Stomach (tissue), 9 donors: ENCODE measurements around the gene PLCH2. TPM values are rescaled to one million over a fixed set of nuclear protein-coding genes. Genes with fewer than 3 reads are reported as not detected.

Experiments
- DNase-seq, 2 donors: peaks; one replicate each; pipeline versions ENCODE4 v3.0.0 to v3.0.0-alpha.2; 2013 to 2019
- H3K27ac ChIP-seq, 5 donors: fragments of 200-600 bp in 4 of 5; sonication (generic) in 4 of 5; one replicate each; pipeline ENCODE4 v1.5.1; 2013 to 2019; ENCODE audit warnings: mild to moderate bottlenecking in 1 of 5, moderate library complexity in 1 of 5
- H3K27me3 ChIP-seq, 3 donors: fragments of 200-600 bp; sonication (generic); one replicate each; pipeline ENCODE4 v1.5.1; 2017 to 2019; ENCODE audit warnings: mixed run types in 1 of 3
- H3K36me3 ChIP-seq, 4 donors: fragments of 200-600 bp; sonication (generic); 1 replicate in 3 of 4; 2 replicates in 1 of 4; pipeline ENCODE4 v1.5.1; 2016 to 2019
- H3K4me1 ChIP-seq, 4 donors: fragments of 200-600 bp; sonication (generic); one replicate each; pipeline ENCODE4 v1.5.1; 2016 to 2019
- H3K4me3 ChIP-seq, 4 donors: fragments of 200-600 bp; sonication (generic) in 3 of 4; one replicate each; pipeline ENCODE4 v1.5.1; 2016 to 2019; ENCODE audit warnings: mild to moderate bottlenecking in 1 of 4
- H3K9me3 ChIP-seq, 4 donors: fragments of 200-600 bp; sonication (generic); one replicate each; pipeline ENCODE4 v1.5.1; 2016 to 2019
- EP300 ChIP-seq: sonication (generic); formaldehyde crosslinking; IDR thresholded peaks from one replicate; pipeline ENCODE4 v1.6.1; 2017; ENCODE audit warnings: antibody characterized with exemption
- POLR2A ChIP-seq, 4 donors: fragments of 450-650 bp; IDR thresholded peaks; one replicate each; pipeline ENCODE4 v1.6.1; 2016; ENCODE audit warnings: antibody characterized with exemption in 4 of 4, control low read depth in 2 of 4, mild to moderate bottlenecking in 1 of 4, moderate library complexity in 1 of 4
- POLR2AphosphoS5 ChIP-seq, 3 donors: sonication (generic); formaldehyde crosslinking; IDR thresholded peaks; one replicate each; pipeline ENCODE4 v1.6.1; 2016; ENCODE audit warnings: antibody characterized with exemption in 3 of 3
- WGBS, 5 donors: extraction: QIAGEN DNeasy Blood & Tissue Kit in 3 of 5; methylation state at CpG; one replicate each; pipeline versions ENCODE4 v1.1.5 to v1.1.7; 2013 to 2018; 5-methylcytosine and 5-hydroxymethylcytosine counted together
- intact Hi-C: fragments of 100-400 bp; cut with DNase I; formaldehyde crosslinking; loops from one replicate; pipeline ENCODE4 v1.15.1; 2023; ENCODE audit warnings: low total_unique reads
- polyA plus RNA-seq, 3 donors: library from polyadenylated mRNA; stranded (reverse); fragments of 200-250 nt; gene quantifications; one replicate each; pipeline ENCODE4 v1.2.3, GENCODE V29; 2013
- total RNA-seq, 5 donors: library from RNA; depleted of rRNA; stranded (reverse); fragments of >200 nt; gene quantifications; one replicate each; pipeline versions ENCODE4 v1.1.0 to v1.2.3, GENCODE V29; 2014 to 2016
- TF ChIP-seq, protein P1 (sequence below), 7 experiments: fragments of 450-650 bp in 4 of 7; fragments of 200-600 bp in 3 of 7; sonication (generic) in 3 of 7; IDR thresholded peaks; one replicate each; pipeline ENCODE4 v1.5.1; 2016 to 2019; ENCODE audit warnings: antibody characterized with exemption in 7 of 7, control low read depth in 2 of 7, mild to moderate bottlenecking in 1 of 7
- donor health status: healthy with polysubstance abuse.
- donor health status: Bipolar disorder and iron deficiency.
- donor health status: healthy.

Gene PLCH2
- total and polyA plus RNA-seq, 8 donors: 0.55 to 24.9 (median 1.0) TPM; not detected in 2

DNA sequence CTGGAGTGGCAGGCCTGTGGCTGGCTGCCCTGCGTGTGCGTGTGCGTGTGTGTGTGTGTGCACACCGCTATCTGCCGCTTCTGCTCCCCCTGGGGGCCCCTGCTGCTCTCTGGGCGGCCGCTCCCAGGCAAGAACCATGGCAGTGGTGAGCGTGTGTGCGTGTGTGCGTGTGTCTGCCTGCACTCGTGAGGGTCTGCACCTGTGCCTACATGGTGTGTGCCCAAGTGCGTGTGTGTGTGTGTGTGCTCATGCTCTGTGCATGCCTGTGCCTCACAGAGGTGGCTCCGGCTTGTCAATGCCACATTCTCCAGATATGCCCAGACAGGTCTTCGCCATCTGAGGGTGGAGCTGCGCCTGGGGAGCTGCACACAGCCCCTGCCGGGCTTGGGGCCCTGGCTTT lies 45.0 kb upstream of the PLCH2 start:
- no peaks in the 10 kb centered on the region for H3K4me1 ChIP-seq
- no peak overlapping the region for H3K27ac ChIP-seq
- H3K36me3 ChIP-seq: no peaks in the 10 kb centered on the region
- TF ChIP-seq EP300 (no peak), POLR2A (IDR thresholded peaks at IDR 0.05) (no peak), POLR2AphosphoS5 (IDR thresholded peaks at IDR 0.05) (no peak)
- TF ChIP-seq, protein P1, sequence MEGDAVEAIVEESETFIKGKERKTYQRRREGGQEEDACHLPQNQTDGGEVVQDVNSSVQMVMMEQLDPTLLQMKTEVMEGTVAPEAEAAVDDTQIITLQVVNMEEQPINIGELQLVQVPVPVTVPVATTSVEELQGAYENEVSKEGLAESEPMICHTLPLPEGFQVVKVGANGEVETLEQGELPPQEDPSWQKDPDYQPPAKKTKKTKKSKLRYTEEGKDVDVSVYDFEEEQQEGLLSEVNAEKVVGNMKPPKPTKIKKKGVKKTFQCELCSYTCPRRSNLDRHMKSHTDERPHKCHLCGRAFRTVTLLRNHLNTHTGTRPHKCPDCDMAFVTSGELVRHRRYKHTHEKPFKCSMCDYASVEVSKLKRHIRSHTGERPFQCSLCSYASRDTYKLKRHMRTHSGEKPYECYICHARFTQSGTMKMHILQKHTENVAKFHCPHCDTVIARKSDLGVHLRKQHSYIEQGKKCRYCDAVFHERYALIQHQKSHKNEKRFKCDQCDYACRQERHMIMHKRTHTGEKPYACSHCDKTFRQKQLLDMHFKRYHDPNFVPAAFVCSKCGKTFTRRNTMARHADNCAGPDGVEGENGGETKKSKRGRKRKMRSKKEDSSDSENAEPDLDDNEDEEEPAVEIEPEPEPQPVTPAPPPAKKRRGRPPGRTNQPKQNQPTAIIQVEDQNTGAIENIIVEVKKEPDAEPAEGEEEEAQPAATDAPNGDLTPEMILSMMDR (IDR thresholded peaks at IDR 0.05): no peak
- intact Hi-C loops: loop anchor here (10.0 kb wide), 1 partner anchor 184 kb away; no protein-coding TSS in a partner anchor
- peaks cover 3 to 96% (median 51%) of the 10 kb centered on the region in 3 donors for H3K27me3 ChIP-seq
- 35 to 73% (median 38%) methylated on average over 4 to 16 of the region's 16 CpGs for WGBS, 5 donors
- no peak overlapping the region for H3K4me3 ChIP-seq
- H3K9me3 ChIP-seq: peaks cover 0 to 12% (median 10%) of the 10 kb centered on the region in 4 donors
- peak in 1 of 2 donors; percentile 41 for DNase-seq

- 47 to 64% (median 53%) methylated on average over 4 to 10 of the region's 10 CpGs for WGBS, 5 donors
- TF ChIP-seq, protein P1 (IDR thresholded peaks at IDR 0.05): no peak
- no peak for TF ChIP-seq EP300
- no peak for TF ChIP-seq POLR2AphosphoS5 (IDR thresholded peaks at IDR 0.05)
- TF ChIP-seq POLR2A (IDR thresholded peaks at IDR 0.05): no peak
- Histone ChIP-seq H3K27ac (no peak overlapping the region), H3K27me3 (peaks cover 3 to 93% (median 48%) of the 10 kb centered on the region in 3 donors), H3K36me3 (no peaks in the 10 kb centered on the region), H3K9me3 (peaks cover 0 to 12% (median 10%) of the 10 kb centered on the region in 4 donors), H3K4me3 (no peak overlapping the region), H3K4me1 (no peaks in the 10 kb centered on the region)
- intact Hi-C loops: loop anchor here (10.0 kb wide), 1 partner anchor 183 kb away; no protein-coding TSS in a partner anchor
- no peak for DNase-seq
Measured at GRCh38 chr1:2431518-2431917, 44.6 kb upstream of the PLCH2 start.

- Histone ChIP-seq H3K9me3 (peaks cover 0 to 12% (median 10%) of the 10 kb centered on the region in 4 donors), H3K27ac (no peak overlapping the region), H3K36me3 (no peaks in the 10 kb centered on the region), H3K27me3 (peaks cover 3 to 93% (median 39%) of the 10 kb centered on the region in 3 donors), H3K4me3 (no peak overlapping the region), H3K4me1 (no peaks in the 10 kb centered on the region)
- 42 to 54% (median 46%) methylated on average over 2 to 16 of the region's 16 CpGs for WGBS, 5 donors
- DNase-seq: no peak
- TF ChIP-seq POLR2AphosphoS5 (IDR thresholded peaks at IDR 0.05) (no peak), POLR2A (IDR thresholded peaks at IDR 0.05) (no peak), EP300 (no peak)
- TF ChIP-seq, protein P1 (IDR thresholded peaks at IDR 0.05): no peak
- intact Hi-C loops: loop anchor here (10.0 kb wide), 1 partner anchor 182 kb away; no protein-coding TSS in a partner anchor
Measured at GRCh38 chr1:2432441-2432844, 43.6 kb upstream of the PLCH2 start.

GRCh38 chr1:2433196-2433595 lies 42.9 kb upstream of the PLCH2 start:
- Histone ChIP-seq H3K4me3 (no peak overlapping the region), H3K36me3 (no peaks in the 10 kb centered on the region), H3K4me1 (no peaks in the 10 kb centered on the region), H3K9me3 (peaks cover 0 to 12% (median 10%) of the 10 kb centered on the region in 4 donors), H3K27me3 (peaks cover 3 to 89% (median 32%) of the 10 kb centered on the region in 3 donors), H3K27ac (no peak overlapping the region)
- 66 to 86% (median 86%) methylated on average over 4 to 13 of the region's 13 CpGs for WGBS, 5 donors
- TF ChIP-seq EP300: no peak
- TF ChIP-seq, protein P1 (IDR thresholded peaks at IDR 0.05): no peak
- DNase-seq: no peak
- intact Hi-C loops: loop anchor here (10.0 kb wide), 1 partner anchor 182 kb away; no protein-coding TSS in a partner anchor
